Inflammatory macrophage treated with lipopolysaccharide for 1 hour (primary cell): ENCODE results near the gene CORO2A.
"Not testable (repeated sequence)": the region's sequence is repeated elsewhere in the genome, so short reads cannot be mapped to it uniquely, and the experiment has no call there.

Experiments used
- DNase-seq, 2 donors: peaks; one replicate each; pipeline ENCODE4 v3.0.0-alpha.2; 2020 to 2022

CORO2A gene

GRCh38 chr9:98101868-98102273, 90.6 kb downstream of the CORO2A start:
- DNase-seq, result no peak

- no peak for DNase-seq
Observed at GRCh38 chr9:98101416-98101815, 91.0 kb downstream of the CORO2A start.

GRCh38 chr9:98100456-98100855, 92.0 kb downstream of the CORO2A start:
- no peak for DNase-seq

GRCh38 chr9:98099898-98100297, 92.5 kb downstream of the CORO2A start:
- DNase-seq, result no peak

GRCh38 chr9:98099346-98099745, 93.1 kb downstream of the CORO2A start:
- DNase-seq, result no peak

GRCh38 chr9:98097836-98098235, 94.6 kb downstream of the CORO2A start:
- DNase-seq, result peak in 1 of 2 donors; percentile 33

DNA sequence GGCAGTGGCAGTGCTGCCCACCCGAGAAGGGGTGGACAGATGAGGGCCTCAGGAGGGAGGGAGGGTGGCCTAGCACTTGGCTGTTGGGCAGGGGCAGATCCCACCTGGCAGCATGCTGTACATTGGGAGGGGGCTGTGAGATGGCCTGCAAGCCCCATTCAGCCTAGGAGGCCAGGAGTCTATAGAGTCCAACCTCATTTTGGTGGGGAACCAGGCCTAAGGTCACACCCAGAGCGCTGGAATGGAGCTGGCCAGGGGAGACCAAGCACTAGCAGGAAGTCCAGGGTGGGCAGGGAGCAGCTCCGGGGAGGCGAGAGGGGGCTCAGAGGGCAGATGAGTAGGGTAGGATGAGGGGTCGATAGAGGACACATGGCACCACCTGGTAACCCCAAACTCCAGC, 96.3 kb downstream of the CORO2A start:
- DNase-seq, result no peak

DNA sequence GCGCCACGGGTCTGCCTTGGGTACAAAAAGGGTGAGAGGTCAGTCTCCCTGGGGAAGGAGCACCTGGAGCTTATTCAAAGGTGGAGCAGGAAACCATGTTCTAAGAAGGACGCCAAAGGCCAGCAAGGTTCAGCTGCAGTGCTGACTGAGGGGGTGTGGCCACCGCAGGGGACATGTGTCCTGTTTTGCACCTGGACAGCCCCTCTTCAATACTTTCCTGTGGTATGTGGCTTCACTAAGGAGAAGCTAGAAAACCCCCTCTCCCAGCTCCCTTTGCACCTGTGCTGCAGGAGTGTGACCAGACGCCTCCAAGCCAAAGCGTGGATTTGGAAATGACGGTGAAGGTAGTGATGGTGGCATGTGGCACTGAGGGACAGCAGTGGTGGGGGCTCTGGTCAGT, 97.0 kb downstream of the CORO2A start:
- no peak for DNase-seq

DNA sequence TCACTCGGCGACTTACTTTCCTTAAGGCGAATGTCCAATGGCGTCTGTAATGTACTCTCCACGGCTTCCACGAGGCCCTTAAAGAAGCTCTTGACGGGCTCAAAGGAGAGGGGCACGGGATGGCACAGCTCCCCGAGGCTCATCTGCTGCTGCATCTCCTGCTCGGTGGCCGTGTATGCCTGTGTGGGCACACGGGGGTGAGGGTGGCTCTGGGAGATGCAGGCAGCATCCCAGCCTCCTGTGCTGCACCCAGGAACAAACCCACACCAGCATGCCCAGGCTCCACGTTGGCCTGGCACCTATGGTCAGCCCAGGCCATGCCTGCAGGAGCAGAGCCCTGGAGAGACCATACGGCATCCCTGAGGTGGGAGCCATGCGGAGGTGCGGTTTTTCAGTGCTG, 97.6 kb downstream of the CORO2A start:
- no peak for DNase-seq

- no peak for DNase-seq
Observed at GRCh38 chr9:98094316-98094715, 98.1 kb downstream of the CORO2A start.

- no peak for DNase-seq
Observed at GRCh38 chr9:98092613-98092931, 99.9 kb downstream of the CORO2A start.

GRCh38 chr9:98091735-98092612, 100.5 kb downstream of the CORO2A start:
- DNase-seq, result no peak

DNA sequence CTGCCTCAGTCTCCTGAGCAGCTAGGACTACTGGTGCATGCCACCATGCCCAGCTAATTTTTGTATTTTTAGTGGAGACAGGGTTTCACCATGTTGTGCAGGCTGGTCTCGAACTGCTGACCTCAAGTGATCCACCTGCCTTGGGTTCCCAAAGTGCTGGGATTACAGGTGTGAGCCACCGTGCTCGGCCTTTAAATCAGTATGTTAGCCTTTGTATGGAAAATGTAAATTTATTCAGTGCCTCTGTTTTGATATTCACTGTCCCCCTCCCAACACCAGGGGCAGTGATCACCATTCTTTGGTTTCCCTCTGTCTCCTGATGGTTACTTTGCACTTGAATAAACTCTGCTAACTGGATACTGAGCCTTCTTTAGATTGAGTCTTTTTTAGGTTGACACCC, 101.8 kb downstream of the CORO2A start:
- not testable (repeated sequence) for DNase-seq

GRCh38 chr9:98087420-98088354, 104.8 kb downstream of the CORO2A start:
- no peak for DNase-seq

GRCh38 chr9:98086461-98086860, 106.0 kb downstream of the CORO2A start:
- no peak for DNase-seq

GRCh38 chr9:98085944-98086343, 106.5 kb downstream of the CORO2A start:
- DNase-seq, result no peak

DNA sequence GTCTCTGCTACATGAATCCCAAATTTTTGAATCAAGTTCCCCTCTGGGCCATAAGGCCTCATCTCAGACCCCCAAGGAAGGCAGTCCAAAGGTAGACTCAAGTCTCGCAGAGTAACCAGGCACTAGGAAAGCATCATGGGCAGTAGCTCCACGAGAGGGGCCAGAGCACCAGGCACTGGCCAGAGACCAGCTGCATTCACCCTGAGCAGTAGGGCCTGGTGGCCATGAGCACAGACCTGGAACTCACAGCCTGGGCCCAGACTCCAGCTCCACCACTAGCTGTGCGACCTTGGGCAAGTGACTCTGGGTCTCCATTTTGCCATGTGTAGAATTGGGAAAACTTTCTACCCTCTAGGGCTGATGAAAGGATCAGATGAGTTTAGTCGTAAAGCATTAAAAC, 107.4 kb downstream of the CORO2A start:
- no peak for DNase-seq

GRCh38 chr9:98084396-98084795, 108.0 kb downstream of the CORO2A start:
- no peak for DNase-seq

DNA sequence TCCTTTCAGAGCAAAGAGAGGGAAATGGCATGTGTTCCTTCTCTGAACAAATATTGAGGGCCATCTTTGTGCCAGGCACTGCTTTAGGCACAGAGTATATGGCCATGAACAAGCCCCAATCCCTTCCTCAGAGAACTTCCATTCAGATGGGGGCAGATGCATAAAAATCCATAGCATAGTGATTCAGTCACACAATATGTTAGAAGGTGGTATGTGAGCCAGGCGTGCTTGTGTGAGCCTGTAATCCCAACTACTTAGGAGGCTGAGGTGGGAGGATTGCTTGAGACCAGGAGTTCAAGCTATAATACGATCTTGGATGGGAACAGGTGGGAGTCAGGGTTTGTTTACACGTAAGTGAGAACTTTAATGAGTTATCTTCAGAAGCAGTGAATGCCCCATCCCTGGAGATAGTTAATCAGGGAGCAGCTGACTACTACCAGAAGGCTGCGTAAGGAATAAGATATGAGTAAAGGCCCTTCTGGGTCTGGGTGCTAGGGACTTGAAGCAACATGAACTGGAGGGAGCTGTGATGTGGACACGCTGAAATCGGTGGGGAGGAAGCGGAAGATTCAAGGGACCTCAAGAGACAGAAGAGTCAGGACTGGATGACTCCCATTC, 108.8 kb downstream of the CORO2A start:
- DNase-seq, result no peak

DNA sequence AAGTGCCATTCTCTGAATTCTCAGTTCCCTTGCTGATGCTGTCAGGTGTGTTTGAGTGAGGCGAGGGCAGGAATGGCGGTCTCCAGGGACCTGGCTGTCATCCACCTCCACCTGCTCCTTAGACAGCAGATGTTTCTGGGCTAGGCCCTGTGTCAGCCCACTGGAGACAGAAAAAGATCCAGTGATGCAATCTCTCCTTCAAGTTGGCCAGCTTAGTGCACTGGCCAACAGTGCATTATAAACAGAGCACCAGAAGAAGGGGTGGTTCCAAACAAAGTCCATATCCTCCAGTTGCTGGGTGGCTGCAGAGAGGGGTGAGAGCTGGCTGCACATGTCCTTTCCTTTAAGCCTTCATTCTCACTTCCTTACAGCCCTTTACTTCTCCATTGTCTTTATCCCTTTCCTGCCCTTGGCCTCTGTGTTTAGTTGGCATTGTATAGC, 109.4 kb downstream of the CORO2A start:
- no peak for DNase-seq

DNA sequence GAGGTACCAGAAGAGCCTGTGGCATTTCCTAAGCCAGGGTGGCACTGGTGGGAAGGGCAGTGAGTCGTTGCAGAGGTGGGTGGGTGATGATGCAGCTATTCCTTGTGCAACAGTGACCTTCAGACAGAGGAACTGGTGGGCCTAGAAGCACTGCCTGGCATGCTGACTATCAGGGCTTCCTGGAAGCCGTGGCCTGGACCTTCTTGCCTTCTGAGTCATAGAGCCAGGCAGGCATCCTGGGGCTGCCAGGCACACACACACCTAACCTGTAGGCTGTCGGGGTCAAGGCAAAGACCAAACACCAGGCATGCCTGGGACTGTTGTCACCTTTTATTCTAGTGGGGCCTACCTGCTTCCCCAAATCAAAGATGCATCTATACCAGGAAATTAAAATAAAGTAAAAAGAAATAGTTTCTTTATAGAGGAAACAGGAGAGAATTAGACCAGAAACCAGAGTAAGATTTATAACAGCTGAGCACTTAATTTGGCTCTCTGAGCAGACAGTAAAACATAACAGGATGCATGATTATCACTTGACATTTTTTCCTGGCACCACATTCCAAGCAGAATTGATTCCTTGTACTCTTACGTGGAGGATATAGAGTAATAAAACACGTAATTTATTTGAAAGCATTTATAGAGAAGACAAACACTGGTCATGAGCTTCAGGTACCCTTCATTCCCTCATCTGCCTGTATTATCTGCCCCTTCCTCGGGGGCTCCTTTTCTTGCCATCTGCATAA, 110.8 kb downstream of the CORO2A start:
- peak; percentile 82 to 94 for DNase-seq

DNA sequence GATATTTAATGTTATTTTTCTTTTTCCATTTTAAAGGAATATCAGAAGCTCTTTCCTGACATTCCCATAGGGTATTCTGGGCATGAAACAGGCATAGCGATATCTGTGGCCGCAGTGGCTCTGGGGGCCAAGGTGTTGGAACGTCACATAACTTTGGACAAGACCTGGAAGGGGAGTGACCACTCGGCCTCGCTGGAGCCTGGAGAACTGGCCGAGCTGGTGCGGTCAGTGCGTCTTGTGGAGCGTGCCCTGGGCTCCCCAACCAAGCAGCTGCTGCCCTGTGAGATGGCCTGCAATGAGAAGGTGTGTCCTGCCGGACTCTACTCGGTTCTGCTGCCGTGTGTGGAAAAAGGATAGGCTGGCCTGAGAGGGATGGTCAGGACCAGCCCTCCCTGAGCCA, 111.7 kb downstream of the CORO2A start:
- DNase-seq, result no peak

GRCh38 chr9:98080326-98080725, 112.1 kb downstream of the CORO2A start:
- no peak for DNase-seq
